Measurements from ENCODE around the gene CTNNB1.
A peak's percentile ranks its signal among the peaks of the same experiment; 100 is the strongest.
"Not testable (repeated sequence)": the region's sequence is repeated elsewhere in the genome, so short reads cannot be mapped to it uniquely, and the experiment has no call there.

The CTNNB1 gene

DNA sequence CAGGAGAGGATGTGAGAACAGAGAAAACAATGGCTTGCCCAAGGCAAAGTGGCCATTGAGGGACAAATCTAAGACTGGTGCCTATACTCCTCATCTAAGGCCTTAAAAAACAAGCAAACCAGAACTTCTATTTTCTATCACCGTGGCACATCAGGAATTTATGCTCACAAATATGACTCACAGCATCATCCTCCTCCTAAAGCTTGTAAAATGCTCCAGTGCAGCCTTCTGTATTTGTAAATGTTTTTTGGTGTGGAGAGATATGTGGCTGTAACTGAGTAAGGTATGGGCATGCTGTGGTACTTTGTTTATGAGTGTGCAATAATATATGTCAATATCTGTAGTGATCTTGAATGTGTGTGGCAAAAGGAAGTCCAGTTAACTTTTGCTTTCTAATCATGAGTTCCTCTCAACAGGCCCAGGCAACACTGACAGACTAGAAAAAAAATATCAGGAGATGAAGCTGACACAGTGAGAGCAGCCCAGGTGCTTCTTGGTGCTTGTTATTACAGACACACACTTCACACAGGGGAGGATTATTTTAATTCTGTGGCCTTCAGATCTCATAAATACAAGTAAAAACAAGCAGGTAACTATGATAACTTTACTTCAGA, 60.3 kb downstream of the CTNNB1 start:
- DNase-seq, result no peak

DNA sequence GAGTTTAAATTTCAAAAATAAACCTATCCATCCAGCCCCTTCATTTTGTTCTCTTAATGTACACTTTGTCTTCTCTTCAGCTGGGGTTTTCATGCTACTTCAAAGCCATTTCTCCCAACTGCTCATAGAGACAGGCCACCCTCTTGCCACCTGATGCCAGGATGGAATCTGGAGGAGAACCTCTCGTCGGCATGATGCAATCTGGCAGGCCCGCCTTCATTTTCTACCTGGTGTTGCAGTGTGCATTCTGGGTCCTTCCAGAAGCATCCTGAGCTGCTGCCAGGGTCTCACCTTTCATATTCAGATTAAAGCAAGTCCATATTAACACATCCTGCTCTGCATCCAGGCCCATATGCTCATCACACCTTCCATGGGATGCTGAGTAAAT, 60.8 kb downstream of the CTNNB1 start:
- DNase-seq, result no peak

DNA sequence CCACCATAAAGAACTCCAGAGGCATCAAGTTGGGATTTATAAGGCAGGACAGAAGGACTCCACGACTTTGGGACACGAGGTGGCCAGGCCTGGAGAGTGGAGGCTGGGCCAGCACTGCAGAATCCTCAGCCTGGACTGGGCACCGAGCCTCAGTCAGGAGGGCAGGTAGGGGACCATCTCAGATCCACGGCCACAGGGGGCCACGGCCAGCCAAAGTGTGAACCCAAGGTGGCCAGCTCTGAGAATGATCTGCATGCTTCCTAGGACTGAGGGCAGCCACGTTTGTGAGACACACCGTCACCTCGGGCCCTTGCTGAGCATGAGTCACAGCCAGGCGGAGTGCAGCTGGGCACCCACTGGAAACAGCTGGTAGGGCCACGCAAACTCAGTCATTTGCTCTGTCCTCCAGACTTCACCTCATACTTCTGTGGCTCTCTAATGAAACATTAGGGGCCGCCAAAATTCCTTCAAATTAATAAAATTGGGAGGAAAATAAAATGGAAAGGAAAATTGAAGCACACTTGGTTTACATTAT, 65.8 kb downstream of the CTNNB1 start:
- no peak for DNase-seq

DNA sequence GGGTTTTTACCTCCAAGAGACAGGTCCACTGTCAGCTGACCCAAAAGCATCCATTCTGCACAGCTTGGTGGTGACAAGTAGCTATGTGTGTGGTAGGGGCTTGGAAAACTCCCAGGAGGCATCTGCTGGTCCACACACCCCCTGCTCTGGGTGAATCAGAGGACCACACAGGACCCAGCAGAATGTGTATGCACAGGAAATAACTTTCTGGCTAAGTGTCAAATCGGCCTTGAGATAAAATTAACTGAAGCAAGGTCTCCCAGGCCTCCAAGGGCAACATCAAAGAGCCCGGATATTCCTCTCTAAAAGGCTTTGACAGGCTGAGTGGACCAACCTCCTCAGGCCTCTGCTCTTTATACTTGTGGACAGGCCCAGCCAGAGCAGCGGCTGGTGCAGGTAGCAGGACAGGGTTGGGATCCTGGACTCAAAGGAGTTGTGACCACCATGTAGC, 66.5 kb downstream of the CTNNB1 start:
- DNase-seq, result peak; percentile 28

DNA sequence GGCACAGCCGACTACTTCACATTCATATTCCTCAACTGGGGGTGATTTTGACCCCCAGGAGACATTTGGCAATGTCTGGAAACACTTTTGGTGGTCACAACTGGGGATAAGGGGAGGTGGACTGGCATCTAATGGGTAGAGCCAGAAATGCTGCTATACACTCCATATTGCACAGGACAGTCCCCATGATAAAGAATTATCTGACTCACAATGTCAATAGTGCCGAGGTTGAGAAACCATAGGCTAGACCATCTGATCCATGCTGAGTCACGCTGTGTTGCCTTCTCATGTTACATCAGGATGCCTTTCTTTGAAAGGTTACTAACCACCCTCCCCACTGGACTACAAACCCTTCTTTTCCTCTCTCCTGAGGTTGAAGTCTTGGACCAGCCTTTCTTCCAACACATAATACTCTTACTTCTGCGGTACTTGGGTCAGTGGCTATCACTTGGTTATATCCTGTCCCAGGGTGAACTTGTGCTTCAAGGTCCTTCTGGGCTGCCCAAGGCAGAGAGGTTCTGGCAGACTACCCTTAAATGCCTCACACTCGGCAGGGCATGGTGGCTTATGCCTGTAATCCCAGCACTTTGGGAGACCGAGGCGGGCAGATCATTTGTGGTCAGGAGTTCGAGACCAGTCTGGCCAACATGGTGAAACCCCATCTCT, 68.8 kb downstream of the CTNNB1 start:
- no peak for DNase-seq

DNA sequence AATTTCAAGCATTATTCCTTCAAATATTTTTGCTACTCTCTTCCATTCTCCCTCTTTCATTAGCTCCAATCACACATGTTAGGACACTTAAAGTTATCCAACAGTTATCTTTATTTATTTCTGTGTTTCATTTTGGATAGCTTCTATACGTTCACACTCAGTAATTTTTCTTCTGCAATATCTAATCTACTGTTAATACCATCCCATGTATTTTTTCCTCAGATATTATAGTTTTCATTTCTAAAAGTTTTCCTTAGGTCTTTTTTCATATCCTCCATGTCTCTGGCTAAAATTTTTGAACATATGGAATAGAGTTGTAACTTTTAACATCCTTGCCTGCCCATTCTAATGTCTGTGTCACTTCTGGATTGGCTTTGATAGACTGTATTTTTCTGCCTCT, 73.4 kb downstream of the CTNNB1 start:
- DNase-seq, result no peak

DNA sequence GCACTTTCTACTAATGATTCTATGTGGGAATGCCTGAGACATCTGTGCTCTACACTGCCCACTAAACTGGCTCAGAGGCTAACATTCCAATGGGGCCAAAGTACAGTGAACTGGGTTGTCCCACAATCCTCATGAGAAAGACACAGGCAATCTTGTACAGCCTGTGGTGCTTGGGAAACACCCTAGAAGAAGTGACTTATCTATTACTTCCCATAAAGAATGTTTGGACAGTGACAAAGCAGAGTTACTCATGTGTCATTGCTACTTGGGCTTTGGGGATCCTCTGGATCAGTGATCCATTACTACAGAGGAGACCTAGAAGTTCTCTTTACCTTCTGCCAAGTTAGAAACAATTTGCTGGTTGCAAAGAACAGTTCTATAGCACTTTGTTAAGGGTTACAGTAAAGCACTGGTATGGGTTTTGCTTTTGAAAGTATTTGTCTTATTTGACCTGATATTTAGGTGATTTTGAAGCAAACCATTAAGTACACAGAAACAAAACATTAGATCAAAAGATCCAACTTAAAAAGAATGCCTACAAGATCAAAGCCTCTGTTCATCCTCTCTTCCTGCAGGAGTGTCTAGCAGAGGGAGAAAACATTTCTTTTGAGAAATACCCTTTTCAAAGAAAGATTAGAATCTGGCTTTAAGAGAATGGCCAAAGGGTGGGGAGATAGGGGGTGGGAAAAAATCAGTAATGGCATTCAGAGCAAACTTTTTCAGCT, 75.8 kb downstream of the CTNNB1 start:
- DNase-seq, result no peak

DNA sequence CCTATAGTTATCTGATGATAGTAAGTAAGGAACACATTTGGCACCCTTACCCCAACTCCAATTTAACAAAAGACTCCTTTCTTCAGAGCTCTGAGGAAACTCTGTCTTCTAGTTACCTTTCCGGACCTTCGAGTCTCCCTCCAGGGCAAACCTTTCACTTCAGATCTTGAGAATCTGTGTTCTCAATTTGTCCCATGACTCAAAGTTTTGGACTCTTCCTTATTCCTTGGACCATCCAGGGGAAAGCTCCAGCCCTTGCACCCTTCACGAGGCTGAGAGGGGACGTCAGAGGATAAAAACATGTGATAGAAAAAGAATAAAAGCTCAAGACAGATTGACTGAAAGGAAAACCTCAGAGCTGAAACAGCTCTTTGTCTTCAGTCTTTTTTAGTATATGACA, 76.9 kb downstream of the CTNNB1 start:
- DNase-seq, result no peak

DNA sequence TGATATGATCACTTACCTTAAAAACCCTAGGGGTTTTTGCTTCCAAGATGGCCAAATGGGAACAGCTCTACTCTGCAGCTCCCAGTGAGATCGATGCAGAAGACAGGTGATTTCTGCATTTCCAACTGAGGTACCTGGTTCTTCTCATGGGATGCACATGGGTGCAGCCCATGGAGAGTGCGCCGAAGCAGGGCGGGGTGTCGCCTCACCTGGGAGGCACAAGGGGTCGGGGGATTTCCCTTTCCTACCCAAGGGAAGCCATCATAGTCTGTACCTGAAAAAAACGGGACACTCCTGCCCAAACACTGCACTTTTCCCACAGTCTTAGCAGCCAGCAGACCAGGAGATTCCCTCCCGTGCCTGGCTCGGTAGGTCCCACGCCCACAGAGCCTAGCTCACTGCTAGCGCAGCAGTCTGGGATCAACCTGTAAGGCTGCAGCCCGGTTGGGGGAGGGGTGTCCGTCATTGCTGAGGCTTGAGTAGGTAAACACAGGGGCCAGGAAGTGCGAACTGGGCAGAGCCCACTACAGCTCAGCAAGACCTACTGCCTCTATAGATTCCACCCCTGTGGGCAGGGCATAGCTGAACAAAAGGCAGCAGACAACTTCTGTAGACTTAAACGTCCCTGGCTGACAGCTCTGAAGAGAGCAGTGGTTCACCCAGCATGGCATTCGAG, 78.6 kb downstream of the CTNNB1 start:
- no peak for DNase-seq

DNA sequence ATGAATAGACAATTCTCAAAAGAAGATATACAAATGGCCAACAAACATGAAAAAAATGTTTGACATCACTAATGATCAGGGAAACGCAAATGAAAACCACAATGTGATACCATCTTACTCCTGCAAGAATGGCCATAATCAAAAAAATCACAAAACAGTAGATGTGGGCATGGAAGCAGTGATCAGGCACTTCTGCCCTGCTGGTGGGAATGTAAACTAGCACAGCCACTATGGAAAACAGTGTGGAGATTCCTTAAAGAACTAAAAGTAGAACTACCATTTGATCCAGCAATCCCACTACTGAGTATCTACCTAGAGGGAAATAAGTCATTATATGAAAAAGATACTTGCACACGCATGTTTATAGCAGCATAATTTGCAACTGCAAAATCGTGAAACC, 85.6 kb downstream of the CTNNB1 start:
- not testable (repeated sequence) for DNase-seq

DNA sequence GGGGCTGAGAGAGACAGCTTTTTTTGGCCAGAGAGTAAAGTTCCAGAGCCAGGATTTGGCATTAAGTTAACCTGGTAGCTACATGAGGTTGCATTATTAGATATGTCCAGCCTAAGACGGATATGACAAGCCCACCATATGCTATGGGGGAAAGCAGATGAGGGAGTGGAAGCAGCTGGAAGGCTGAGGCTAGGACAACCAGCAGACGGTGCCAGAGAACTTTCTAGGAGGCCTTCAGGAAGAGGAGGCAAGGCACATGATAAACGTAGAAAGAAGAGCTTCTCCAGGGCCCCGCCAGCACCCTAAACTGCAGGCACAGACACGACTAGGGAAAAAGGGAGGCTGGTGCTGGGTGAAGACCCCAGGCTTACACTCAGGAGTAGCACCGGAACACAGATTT, 87.0 kb downstream of the CTNNB1 start:
- no peak for DNase-seq

DNA sequence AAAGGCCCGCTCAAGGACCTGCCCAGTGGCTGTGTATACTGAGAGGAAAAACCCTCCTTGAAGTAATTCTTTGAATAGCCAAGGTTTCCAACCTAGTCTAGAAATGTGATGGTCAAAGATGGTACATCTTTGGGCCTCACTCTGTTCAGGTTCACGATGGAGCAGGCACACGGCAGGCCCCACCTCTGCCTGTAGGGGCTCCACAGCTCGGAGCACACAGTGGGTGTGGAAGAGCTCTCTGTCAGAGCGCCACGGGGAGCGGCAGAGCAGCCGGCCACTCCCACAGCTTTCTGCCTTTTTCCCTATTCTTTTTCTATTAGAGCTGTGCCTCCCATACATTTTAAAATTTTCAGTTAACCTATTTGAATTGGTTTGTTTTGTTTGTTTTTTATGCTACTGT, 89.5 kb downstream of the CTNNB1 start:
- DNase-seq, result no peak
